SH-SY5Y (cell line): ENCODE results near the gene NDUFS2.

ENCODE experiments used
- GATA2 ChIP-seq: IDR thresholded peaks from 2 replicates; pipeline ENCODE4 v1.6.1; 2011; ENCODE audit warnings: mild to moderate bottlenecking, low read depth, low read length
- GATA3 ChIP-seq: IDR thresholded peaks from 2 replicates; pipeline ENCODE4 v1.6.1; 2011; ENCODE audit warnings: low read depth, mild to moderate bottlenecking, low read length, moderate library complexity

DNA sequence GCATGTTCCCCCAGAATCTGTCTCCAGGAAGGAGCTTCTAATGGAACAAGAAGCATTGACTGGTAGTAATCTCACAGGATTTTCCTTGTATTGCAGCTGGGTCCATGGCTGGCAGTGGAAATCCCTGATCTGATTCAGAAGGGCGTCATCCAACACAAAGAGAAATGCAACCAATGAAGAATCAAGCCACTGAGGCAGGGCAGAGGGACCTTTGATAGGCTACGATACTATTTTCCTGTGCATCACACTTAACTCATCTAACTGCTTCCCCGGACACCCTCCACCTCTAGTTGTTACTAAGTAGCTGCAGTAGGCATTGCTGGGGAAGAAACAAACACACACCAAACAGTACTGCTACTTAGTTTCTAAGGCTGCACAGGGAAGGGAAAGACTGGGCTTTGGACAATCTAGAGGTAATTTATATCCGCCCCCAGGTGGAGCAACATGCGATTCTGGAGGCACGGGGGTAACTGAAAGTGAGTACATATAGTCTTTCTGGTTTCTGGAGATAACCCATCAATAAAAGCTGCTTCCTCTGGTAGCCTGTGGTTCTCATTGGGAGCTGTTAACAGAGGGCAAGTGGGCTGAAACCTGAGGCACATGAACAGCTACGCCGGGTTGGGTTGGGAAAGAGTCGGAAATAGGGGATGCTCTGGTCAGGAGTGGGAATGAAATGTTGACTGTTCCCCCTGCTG is 43.7 kb upstream of the NDUFS2 start:
- TF ChIP-seq GATA2 (no peak), GATA3 (no peak)
